HG03354 (cell line): Measurements from ENCODE around the gene OR10A5.
"Not testable (repeated sequence)": the region's sequence is repeated elsewhere in the genome, so short reads cannot be mapped to it uniquely, and the experiment has no call there.

Experiments
- ATAC-seq: cut with Tn5 transposase; IDR thresholded peaks from one replicate; pipeline ENCODE4 v1.9.1; 2021; ENCODE audit warnings: mild to moderate bottlenecking; ENCODE audit not compliant: unreplicated experiment, poor library complexity, severe bottlenecking

The OR10A5 gene

GRCh38 chr11:6845383-6845782 is at the start of gene OR10A5:
TSS of gene OR10A5 (plus strand) at chr11:6845683. CDS start at chr11:6845683, 0 bp downstream.
- ATAC-seq: no peak

GRCh38 chr11:6799402-6799801 is 46.1 kb upstream of the OR10A5 start, which contains the start of gene OR6A2:
TSS of gene OR6A2 (minus strand) at chr11:6799689. CDS start at chr11:6795708, 3,981 bp downstream.
- no peak for ATAC-seq

- not testable (repeated sequence) for ATAC-seq
Measured at GRCh38 chr11:6801075-6801474, 44.4 kb upstream of the OR10A5 start.

- ATAC-seq: peak; percentile 97
Measured at GRCh38 chr11:6812390-6813005, 33.0 kb upstream of the OR10A5 start.

- ATAC-seq: no peak
Measured at GRCh38 chr11:6813656-6814055, 31.8 kb upstream of the OR10A5 start.

- no peak for ATAC-seq
Measured at GRCh38 chr11:6817694-6818093, 27.8 kb upstream of the OR10A5 start.

GRCh38 chr11:6818967-6819366 is 26.5 kb upstream of the OR10A5 start:
- no peak for ATAC-seq

GRCh38 chr11:6824136-6824823 is 21.2 kb upstream of the OR10A5 start:
- ATAC-seq: no peak

- ATAC-seq: no peak
Measured at GRCh38 chr11:6825231-6825744, 20.2 kb upstream of the OR10A5 start.

GRCh38 chr11:6828103-6828502 is 17.4 kb upstream of the OR10A5 start:
- ATAC-seq: no peak

- ATAC-seq: no peak
Measured at GRCh38 chr11:6833356-6833755, 12.1 kb upstream of the OR10A5 start.

GRCh38 chr11:6834021-6834420 is 11.5 kb upstream of the OR10A5 start:
- no peak for ATAC-seq

GRCh38 chr11:6841694-6842093 is 3.8 kb upstream of the OR10A5 start:
- no peak for ATAC-seq

GRCh38 chr11:6843670-6844069 is 1.8 kb upstream of the OR10A5 start:
- no peak for ATAC-seq

GRCh38 chr11:6844356-6844755 is 1.1 kb upstream of the OR10A5 start:
- ATAC-seq: no peak

- ATAC-seq: no peak
Measured at GRCh38 chr11:6850526-6850925, 5.0 kb downstream of the OR10A5 start.

GRCh38 chr11:6854801-6855200 is 9.3 kb downstream of the OR10A5 start:
- ATAC-seq: not testable (repeated sequence)

GRCh38 chr11:6855971-6856541 is 10.6 kb downstream of the OR10A5 start:
- ATAC-seq: no peak

GRCh38 chr11:6856871-6857270 is 11.4 kb downstream of the OR10A5 start:
- ATAC-seq: peak; percentile 68

- ATAC-seq: no peak
Measured at GRCh38 chr11:6862961-6863360, 17.5 kb downstream of the OR10A5 start, which contains the start of gene OR10A2. TSS of gene OR10A2 (plus strand) at chr11:6863057. CDS start at chr11:6869755, 6,698 bp downstream.

- ATAC-seq: no peak
Measured at GRCh38 chr11:6864438-6864837, 19.0 kb downstream of the OR10A5 start.
